Hematopoietic multipotent progenitor cell treated with erythropoietin and hydrocortisone succinate and interleukin-3 and kit ligand, for 6 days (in vitro differentiated cells): ENCODE results near the gene CAMTA2.

Experiments
- DNase-seq: peaks from one replicate; pipeline ENCODE4 v3.0.0-alpha.2; 2015

The CAMTA2 gene

DNA sequence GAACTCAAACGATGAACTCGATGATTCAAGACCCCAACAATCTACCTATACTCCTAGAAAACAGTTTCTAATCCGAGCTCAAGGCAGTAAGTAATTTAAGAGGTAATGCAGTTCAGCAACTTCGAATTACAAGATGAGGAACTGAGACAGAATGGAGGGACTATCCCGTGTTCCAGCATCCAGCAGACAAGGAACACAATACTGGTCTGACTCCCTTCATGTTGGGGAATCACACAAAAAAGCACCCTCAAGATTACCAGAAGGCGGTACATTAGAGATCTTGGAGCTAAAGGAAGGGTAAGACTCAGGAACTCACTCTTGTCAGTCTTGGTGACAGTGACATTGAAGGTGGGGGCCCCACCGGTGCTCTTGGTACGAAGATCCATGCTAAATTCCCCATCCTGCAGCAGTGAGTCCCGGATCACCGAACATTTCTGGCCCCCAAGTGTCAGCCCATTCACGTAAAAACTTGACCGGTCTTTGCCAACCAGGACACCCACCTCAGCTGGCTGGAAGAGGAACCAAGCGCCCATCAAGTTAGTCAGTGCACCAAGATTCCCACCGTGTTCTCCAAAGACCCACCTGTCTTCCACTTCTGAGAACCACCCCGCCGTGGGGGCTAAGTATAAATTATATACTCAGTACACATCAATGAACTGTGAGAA is 41.0 kb downstream of the CAMTA2 start:
- DNase-seq, result no peak

DNA sequence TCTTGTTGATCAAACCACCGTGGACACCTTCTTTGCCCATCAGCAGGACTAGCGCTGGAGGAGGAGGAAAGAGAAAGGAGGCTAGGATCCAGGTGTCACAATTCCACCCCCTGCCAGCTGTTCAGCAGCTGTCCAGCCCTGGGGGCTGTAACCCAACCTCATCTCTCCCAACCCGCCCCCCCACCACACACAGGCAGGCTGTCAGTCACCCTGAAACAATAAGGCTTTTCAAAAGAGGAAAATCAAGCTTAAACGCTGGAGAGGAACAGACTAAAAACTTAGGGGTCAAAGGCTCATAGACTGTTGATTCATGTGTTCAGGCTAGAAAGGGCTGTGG is 41.6 kb downstream of the CAMTA2 start:
- no peak for DNase-seq

DNA sequence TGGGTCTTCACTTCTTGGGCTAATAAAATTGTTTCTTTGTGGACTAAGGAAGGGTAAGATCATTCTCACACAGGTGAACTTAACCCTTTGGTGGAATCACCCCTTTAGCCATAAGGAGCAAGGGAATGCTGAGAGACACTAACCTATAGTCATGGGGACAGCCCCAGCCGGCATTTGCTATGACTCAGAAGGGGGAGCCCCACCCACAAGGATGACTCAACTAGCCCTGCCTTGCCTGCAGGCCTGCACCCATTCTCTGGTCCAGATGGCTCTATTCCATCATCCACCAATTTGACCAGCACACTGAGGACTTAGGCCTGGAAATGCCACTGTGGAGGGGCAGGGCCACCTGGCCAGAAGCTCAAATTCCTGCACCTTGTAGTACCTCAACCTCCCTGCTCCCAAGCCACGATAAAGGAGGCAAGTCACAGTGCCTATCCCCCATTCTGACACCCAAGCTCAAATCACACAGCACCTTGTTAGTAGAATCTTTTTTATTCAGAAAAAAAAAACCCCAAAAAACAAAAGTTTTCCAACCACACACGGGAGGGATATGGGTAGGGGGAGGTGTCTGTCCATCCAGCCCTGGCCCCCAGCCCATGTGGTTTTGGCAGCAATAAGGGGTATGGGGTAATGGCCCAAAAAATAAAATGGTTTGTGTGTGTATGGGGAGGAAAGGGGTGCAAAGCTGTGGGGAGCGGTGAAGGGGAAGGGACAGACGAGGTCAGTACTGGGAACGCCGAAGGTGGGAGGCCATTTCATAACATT is 42.1 kb downstream of the CAMTA2 start:
- peak; percentile 92 for DNase-seq

GRCh38 chr17:4944554-4945175 is 42.8 kb downstream of the CAMTA2 start:
- no peak for DNase-seq

- peak; percentile 89 for DNase-seq
These were observed 43.3 kb downstream of the CAMTA2 start for GRCh38 chr17:4944163-4944553.

DNA sequence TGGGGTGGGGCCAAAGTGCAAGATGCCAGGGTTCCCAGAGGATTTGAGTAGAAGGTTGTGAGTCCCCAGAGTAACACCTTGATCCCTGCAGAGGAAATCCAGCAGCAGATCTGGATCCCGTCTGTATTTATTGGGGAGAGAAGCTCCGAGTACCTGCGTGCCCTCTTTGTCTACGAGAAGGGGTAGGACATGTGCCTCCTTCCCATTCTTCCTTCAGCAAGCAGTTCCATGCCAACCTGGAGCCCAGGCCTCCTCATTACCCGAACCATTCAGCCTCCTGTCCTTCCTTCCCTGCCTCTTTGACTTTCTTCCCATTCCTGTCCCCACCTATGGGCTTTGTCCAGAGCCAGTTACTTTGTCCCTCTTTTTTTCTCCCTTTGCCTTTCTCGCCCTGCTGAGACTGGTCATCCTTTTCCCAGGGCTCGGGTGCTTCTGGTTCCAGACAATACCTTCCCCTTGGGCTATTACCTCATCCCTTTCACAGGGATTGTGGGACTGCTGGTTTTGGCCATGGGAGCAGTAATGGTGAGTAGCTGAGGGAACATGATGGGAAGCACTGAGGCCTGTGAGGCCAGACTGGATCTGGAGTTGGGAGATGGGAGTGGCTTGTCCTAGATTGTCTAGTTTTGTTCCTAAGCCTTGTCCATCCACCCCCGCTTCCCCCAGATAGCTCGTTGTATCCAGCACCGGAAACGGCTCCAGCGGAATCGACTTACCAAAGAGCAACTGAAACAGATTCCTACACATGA is 44.5 kb downstream of the CAMTA2 start:
- no peak for DNase-seq

DNA sequence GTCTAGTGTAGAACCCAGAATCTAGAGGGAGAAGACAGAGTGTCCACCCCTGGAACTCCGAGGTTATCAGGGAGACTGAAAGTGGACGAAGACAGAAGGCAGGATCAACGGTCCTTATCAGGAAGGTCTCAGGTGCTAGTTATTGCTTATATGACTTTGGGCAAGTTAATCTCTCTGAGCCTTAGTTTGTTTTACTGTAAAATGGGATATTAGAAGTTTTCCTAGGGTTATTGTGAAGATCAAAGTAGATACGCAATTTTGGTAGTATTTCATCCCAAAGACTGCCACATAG is 46.2 kb downstream of the CAMTA2 start:
- DNase-seq, result peak; percentile 38

DNA sequence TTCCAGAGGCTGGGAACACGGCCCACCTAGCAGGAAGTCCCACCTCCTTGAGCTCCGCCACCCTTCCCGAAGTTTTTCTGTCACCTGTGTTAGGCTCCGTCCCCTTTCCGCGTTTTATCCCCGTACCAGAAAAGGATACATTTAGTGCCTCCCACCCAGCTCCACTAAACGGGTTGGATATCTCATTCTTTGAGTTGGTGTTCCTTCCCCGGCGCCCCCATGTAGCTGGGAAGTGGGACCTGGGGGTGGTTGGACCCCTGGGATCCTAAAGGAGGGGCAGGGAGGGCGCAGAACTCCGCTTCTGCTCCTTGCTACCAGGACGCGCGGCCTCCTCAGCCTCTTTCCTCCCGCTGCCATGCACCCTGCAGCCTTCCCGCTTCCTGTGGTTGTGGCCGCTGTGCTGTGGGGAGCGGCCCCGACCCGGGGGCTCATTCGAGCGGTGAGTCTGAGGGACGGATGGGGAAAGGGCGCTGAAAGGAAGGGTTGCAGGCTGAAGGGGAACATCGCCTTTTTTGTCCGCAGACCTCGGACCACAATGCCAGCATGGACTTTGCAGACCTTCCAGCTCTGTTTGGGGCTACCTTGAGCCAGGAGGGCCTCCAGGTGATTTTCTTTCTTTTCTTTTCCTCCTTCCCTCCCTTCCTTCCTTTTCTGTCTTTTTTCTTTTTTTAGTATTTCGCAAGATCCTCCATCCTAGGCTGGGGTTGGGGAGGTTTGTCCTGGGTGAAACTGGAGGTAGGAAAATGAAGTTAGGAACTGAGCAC is 46.7 kb downstream of the CAMTA2 start:
- peak; percentile 49 for DNase-seq

DNA sequence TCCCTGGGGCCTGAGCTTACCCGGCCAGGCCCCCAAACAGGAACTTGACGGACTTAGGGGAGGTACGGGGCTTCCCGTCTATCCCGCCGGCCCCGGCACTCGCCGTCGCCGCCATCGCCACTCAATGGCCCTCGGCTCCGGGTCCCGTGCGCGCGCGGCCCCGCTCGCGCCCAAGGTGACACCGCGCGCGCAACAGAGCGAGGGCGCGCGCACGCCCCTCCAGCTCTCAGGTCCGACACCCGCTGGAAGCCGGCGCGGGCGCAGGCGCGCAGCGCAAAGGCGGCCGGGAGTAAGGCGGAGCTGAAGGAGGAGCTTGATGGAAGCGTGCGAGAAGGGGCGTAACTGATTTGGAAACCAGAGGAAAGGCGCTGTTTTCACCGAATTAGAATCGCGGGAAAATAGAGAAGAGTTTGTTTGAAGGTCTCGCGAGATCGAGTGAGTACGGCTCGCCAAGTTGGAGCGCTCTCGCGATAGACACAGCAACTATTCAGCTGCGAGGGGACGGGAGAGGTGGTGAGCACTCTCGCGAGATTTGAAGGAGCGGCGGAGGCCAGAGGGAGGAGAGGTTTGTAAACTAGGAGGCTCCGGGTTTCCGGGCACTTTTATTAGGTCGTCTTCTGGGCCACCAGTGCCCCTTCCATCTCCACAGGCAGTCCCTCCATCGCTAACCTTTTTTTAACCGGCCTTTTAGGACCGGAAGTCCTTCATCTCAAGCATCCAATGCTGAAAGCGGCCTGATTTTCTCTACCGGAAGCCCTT is 47.5 kb downstream of the CAMTA2 start, which contains the start of the genes RNF167 and SLC25A11:
Gene RNF167 (plus strand): TSS at position 473 of the 759 bp plus-strand sequence. CDS start 642 bp downstream, outside the sequence.
Gene SLC25A11 (minus strand): TSS at position 251 of the 759 bp plus-strand sequence. CDS start 136 bp downstream, at position 115.
- DNase-seq, result peak; percentile 100

DNA sequence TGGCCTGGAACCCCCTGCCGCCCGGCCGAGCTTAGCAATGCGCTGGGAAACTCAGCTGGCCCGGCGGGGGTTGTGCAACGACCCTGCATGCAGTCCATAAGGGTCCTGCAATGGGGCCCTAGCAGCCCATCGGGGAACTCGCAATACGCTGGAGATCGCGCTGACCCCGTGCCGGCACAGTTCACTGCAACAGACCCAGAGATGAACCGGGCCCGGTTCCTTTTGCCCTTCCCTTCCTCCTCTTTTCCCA is 48.0 kb downstream of the CAMTA2 start:
- DNase-seq, result no peak

GRCh38 chr17:4938688-4939545 is 48.6 kb downstream of the CAMTA2 start:
- DNase-seq, result peak; percentile 57

DNA sequence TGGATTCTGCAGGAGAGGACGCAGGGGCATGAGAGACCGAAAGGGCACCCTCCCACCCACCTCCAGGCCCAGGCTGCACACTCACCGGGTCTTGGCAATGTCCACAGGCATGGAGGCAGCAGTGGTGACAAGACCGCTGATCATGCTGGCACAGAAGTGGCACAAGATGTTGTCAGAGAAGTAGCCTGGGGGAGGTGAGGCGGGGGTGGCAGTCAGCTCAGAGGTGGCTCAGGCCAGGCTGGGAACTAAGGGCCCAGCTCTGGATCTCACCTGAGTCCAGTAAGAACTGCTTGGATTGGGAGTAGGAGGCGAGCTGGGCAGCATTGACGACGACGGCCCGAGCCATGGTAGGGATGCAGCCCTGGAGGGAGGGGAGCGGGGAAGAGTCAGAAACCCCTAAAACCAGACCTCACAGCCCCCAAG is 49.4 kb downstream of the CAMTA2 start:
- no peak for DNase-seq

- DNase-seq, result no peak
These were observed 49.9 kb downstream of the CAMTA2 start for GRCh38 chr17:4937553-4937952.

DNA sequence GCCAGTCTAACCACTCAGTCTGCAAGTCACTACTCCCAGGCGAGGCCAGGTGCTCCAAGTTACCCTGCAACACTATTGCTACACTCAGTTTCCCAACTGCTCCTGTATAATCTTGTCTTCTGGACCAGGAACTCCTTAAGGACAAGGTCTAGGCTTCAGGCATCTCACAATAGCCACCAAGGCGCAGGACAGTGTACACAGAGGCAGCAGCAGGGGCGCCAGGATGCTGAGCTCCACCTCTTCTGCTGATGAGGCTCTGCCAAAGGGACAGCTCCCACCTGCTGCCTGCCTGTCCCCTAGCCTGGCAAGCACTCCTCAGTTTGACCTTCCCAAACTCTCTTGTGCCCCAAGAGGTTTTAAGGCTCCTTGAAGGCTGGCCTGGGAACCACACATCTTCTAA is 51.0 kb downstream of the CAMTA2 start:
- DNase-seq, result no peak

GRCh38 chr17:4935650-4936049 is 51.8 kb downstream of the CAMTA2 start:
- DNase-seq, result no peak

DNA sequence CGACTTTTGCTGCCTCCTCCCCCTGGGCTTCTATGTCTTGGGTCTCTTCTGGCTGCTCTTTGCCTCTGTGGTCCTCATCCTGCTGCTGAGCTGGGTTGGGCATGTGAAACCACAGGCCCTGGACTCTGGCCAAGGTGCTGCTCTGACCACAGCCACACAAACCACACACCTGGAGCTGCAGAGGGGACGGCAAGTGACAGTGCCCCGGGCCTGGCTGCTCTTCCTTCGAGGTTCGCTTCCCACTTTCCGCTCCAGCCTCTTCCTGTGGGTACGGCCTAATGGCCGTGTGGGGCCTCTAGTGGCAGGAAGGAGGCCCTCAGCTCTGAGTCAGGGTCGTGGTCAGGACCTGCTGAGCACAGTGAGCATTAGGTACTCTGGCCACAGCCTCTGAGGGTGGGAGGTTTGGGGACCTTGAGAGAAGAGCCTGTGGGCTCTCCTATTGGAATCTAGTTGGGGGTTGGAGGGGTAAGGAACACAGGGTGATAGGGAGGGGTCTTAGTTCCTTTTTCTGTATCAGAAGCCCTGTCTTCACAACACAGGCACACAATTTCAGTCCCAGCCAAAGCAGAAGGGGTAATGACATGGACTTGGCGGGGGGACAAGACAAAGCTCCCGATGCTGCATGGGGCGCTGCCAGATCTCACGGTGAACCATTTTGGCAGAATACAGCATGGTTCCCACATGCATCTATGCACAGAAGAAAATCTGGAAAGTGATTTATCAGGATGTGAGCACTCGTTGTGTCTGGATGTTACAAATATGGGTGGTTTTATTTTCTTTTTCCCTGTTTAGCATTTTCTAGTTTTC is 53.1 kb downstream of the CAMTA2 start:
- peak; percentile 75 for DNase-seq

GRCh38 chr17:4933646-4934045 is 53.8 kb downstream of the CAMTA2 start:
- DNase-seq, result no peak

- no peak for DNase-seq
These were observed 54.7 kb downstream of the CAMTA2 start for GRCh38 chr17:4932756-4933155.

DNA sequence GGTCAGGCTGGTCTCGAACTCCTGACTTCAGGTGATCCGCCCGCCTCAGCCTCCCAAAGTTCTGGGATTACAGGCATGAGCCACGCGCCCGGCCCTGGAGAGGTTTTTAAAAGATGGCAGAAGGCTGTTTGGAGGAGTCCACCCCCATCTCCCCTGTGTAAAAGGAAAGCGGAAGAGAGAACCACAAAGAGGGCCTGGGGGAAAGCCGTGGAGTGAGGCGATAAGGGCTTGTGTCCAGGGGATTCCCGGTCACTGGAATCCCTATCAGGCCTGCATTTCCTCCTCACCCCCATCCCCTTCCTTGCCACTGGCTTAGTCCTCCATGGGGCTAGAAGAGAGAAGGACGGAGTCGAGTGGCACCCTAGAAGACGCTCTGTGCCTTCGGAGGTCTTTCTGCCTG is 55.5 kb downstream of the CAMTA2 start, which contains the start of gene GP1BA:
Gene GP1BA (plus strand): TSS at position 315 of the 400 bp plus-strand sequence. CDS start 328 bp downstream, outside the sequence.
- no peak for DNase-seq

GRCh38 chr17:4928881-4929280 is 58.6 kb downstream of the CAMTA2 start:
- no peak for DNase-seq
